Thyroid gland (tissue), 4 donors: ENCODE data around the gene SLITRK3.

Experiments used
- POLR2A ChIP-seq, 2 donors: fragments of 450-650 bp; IDR thresholded peaks; one replicate each; pipeline ENCODE4 v1.6.1; 2017; ENCODE audit warnings: antibody characterized with exemption in 2 of 2, mild to moderate bottlenecking in 2 of 2, moderate library complexity in 1 of 2
- TF ChIP-seq, protein P1 (sequence below), 6 experiments: fragments of 200-600 bp in 3 of 6; fragments of 450-650 bp in 3 of 6; sonication (generic) in 3 of 6; IDR thresholded peaks; one replicate each; pipeline ENCODE4 v1.5.1; 2016 to 2019; ENCODE audit warnings: antibody characterized with exemption in 6 of 6, mild to moderate bottlenecking in 2 of 6, inconsistent platforms in 1 of 6, moderate library complexity in 1 of 6

DNA sequence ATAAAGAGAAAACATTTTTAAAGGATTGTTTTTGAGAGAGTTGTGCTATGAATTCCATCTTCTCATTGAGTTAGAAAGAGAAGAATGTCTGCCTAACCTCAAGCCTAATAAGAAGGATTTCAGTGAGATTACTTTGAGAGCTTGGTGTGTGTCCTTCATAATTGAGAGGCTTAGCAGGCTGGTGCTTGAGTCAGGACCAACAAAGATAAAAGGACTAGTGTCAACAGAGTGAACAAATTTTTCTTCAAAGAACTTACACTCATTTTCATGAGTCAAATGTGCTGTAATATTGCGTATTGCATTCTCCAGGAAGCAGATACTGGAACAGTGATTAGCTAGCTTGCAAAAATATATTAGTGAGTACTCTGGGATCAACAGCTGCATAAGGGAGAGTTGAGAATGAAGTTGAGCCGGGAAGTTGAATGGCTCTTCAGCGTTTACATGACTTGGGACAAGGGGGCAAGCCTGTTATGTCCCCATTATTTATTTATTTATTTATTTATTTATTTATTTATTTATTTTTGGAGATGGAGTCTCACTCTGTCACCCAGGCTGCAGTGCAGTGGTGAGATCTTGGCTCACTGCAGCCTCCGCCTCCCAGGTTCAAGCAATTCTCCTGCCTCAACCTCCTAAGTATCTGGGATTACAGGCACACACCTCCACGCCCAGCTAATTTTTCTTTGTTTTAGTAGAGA is 37.5 kb upstream of the SLITRK3 start:
- TF ChIP-seq, protein P1, sequence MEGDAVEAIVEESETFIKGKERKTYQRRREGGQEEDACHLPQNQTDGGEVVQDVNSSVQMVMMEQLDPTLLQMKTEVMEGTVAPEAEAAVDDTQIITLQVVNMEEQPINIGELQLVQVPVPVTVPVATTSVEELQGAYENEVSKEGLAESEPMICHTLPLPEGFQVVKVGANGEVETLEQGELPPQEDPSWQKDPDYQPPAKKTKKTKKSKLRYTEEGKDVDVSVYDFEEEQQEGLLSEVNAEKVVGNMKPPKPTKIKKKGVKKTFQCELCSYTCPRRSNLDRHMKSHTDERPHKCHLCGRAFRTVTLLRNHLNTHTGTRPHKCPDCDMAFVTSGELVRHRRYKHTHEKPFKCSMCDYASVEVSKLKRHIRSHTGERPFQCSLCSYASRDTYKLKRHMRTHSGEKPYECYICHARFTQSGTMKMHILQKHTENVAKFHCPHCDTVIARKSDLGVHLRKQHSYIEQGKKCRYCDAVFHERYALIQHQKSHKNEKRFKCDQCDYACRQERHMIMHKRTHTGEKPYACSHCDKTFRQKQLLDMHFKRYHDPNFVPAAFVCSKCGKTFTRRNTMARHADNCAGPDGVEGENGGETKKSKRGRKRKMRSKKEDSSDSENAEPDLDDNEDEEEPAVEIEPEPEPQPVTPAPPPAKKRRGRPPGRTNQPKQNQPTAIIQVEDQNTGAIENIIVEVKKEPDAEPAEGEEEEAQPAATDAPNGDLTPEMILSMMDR (IDR thresholded peaks at IDR 0.05), result no peak
- TF ChIP-seq POLR2A (IDR thresholded peaks at IDR 0.05), result no peak
